Measurements from ENCODE around the gene SLC6A11. TPM values are rescaled to one million over a fixed set of nuclear protein-coding genes. Genes with fewer than 3 reads are reported as not detected.

SLC6A11 gene
- total RNA-seq, 2 experiments from 2014 or later = not detected

DNA sequence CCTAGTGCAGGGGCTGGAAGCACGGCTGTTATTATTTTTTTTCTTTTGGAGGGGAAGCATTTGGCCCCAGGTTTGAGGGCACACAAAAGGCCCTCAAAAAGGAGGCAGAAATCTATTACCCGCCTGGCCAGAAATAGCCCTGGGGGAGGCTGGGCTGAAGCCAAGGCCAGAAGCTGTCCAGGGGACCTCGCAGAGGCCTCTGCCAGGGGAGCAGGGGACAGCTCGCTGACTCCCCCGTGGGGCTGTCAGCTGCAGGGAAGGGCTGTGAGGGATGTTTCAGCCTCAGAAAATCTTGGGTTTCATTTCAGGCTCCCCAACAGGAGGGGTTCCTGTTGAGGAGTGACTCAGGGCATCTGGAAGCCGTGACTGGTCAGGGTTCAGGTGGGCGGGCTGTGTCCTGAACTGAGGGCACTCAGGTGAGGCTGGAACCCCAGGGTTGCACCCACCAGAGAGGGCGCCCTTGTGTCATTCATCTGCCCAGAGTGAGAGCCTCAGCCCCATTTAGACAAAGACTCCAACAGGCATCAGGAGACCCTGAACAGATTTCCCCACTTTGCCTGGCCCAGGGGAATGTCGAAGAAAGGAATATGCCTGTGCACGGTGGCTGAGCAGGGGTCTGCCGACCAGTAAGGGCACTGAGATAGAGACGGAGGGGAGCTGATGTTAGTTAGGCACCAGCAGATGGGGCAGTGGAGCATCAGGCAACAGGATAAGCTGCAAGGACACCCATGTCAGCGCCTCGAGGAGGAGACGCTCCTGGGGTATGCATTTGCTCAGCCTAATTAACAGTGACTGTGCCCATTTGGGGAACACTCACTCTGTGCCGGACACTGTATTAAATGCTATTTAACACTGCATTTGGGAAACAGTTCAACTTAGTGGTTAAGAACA is 43.5 kb upstream of the SLC6A11 start:
- no peak overlapping the region for H2AFZ ChIP-seq (ENCODE audit: low read length)
- intact Hi-C loops (cut with micrococcal nuclease; ENCODE audit: unreplicated experiment) = no loop called here
- TF ChIP-seq EZH2phosphoT487 (IDR thresholded peaks at IDR 0.05; ENCODE audit: borderline replicate concordance, low read depth, low read length) = no peak
- TF ChIP-seq, protein P1, sequence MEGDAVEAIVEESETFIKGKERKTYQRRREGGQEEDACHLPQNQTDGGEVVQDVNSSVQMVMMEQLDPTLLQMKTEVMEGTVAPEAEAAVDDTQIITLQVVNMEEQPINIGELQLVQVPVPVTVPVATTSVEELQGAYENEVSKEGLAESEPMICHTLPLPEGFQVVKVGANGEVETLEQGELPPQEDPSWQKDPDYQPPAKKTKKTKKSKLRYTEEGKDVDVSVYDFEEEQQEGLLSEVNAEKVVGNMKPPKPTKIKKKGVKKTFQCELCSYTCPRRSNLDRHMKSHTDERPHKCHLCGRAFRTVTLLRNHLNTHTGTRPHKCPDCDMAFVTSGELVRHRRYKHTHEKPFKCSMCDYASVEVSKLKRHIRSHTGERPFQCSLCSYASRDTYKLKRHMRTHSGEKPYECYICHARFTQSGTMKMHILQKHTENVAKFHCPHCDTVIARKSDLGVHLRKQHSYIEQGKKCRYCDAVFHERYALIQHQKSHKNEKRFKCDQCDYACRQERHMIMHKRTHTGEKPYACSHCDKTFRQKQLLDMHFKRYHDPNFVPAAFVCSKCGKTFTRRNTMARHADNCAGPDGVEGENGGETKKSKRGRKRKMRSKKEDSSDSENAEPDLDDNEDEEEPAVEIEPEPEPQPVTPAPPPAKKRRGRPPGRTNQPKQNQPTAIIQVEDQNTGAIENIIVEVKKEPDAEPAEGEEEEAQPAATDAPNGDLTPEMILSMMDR (conservative IDR thresholded peaks at IDR 0.05; ENCODE audit: low read length) = peak; percentile 70
- H3K9me3 ChIP-seq (ENCODE audit: low read length) = no peaks in the 10 kb centered on the region
- H3K4me1 ChIP-seq (ENCODE audit: insufficient read depth, low read length, poor library complexity, severe bottlenecking) = no peaks in the 10 kb centered on the region
- ChIA-PET POLR2A (interaction anchor here (0.6 to 0.7 kb wide), 2 partner anchors 36 to 143 kb away, joined by 3 read pairs; no protein-coding TSS in a partner anchor), CTCF (ENCODE audit: unreplicated experiment) (no interaction called here)
- H3K4me3 ChIP-seq (ENCODE audit: low read depth, low read length, poor library complexity, severe bottlenecking) = no peak overlapping the region
- no TSS peak for BruUV-seq (replicated peaks)
- no peak for DNase-seq (ENCODE audit: low spot score)
- no peak overlapping the region for H3K4me2 ChIP-seq (ENCODE audit: low read length)
- no peaks in the 10 kb centered on the region for H4K20me1 ChIP-seq (ENCODE audit: insufficient read depth, low read length)
- H3K79me2 ChIP-seq (ENCODE audit: insufficient read depth, low read depth, low read length) = no peaks in the 10 kb centered on the region
- no peak overlapping the region for H3K27ac ChIP-seq (ENCODE audit: low read depth, low read length, poor library complexity, severe bottlenecking)
- no peaks in the 10 kb centered on the region for H3K36me3 ChIP-seq (ENCODE audit: insufficient read depth, low read length)
- H3K9me2 ChIP-seq (ENCODE audit: insufficient read depth, low read length) = no peaks in the 10 kb centered on the region

- CTCF ChIA-PET (ENCODE audit: unreplicated experiment) = no interaction called here
- no TSS peak for BruUV-seq (replicated peaks)
- intact Hi-C loops (cut with micrococcal nuclease; ENCODE audit: unreplicated experiment) = no loop called here
Observed at GRCh38 chr3:10774129-10774670, 41.8 kb upstream of the SLC6A11 start.

More at GRCh38 chr3:10774129-10774670, 41.8 kb upstream of the SLC6A11 start:
- no peaks in the 10 kb centered on the region for H3K9me3 ChIP-seq (ENCODE audit: low read length)
- H3K79me2 ChIP-seq (ENCODE audit: insufficient read depth, low read depth, low read length) = no peaks in the 10 kb centered on the region
- POLR2A ChIA-PET = no interaction called here
- no peak for DNase-seq (ENCODE audit: low spot score)
- no peaks in the 10 kb centered on the region for H3K36me3 ChIP-seq (ENCODE audit: insufficient read depth, low read length)
- no peaks in the 10 kb centered on the region for H4K20me1 ChIP-seq (ENCODE audit: insufficient read depth, low read length)
- TF ChIP-seq EZH2phosphoT487 (IDR thresholded peaks at IDR 0.05; ENCODE audit: borderline replicate concordance, low read depth, low read length) = no peak
- TF ChIP-seq, protein P1 (conservative IDR thresholded peaks at IDR 0.05; ENCODE audit: low read length) = no peak
- H3K27ac ChIP-seq (ENCODE audit: low read depth, low read length, poor library complexity, severe bottlenecking) = no peak overlapping the region
- H3K4me1 ChIP-seq (ENCODE audit: insufficient read depth, low read length, poor library complexity, severe bottlenecking) = no peaks in the 10 kb centered on the region
- no peak overlapping the region for H3K4me2 ChIP-seq (ENCODE audit: low read length)
- H2AFZ ChIP-seq (ENCODE audit: low read length) = no peak overlapping the region
- H3K4me3 ChIP-seq (ENCODE audit: low read depth, low read length, poor library complexity, severe bottlenecking) = no peak overlapping the region
- no peaks in the 10 kb centered on the region for H3K9me2 ChIP-seq (ENCODE audit: insufficient read depth, low read length)

Data from OCI-LY7 (cell line).